Natural killer cell (primary cell): Measurements from ENCODE around the gene CHID1. TPM values are rescaled to one million over a fixed set of nuclear protein-coding genes. Genes with fewer than 3 reads are reported as not detected.

Source experiments
- ATAC-seq, 3 donors: fragments of 150-1000 bp in 2 of 3; fragments of 200-7000 bp in 1 of 3; cut with Tn5 transposase; 1 replicate in 1 of 3; 2 replicates in 2 of 3; pipeline ENCODE4 v1.10.0; 2021; ENCODE audit warnings: mild to moderate bottlenecking in 2 of 3, moderate library complexity in 2 of 3
- DNase-seq, 2 donors: peaks; one replicate each; pipeline versions ENCODE4 v3.0.0 to v3.0.0-alpha.2; 2013 to 2021; ENCODE audit warnings: mixed read lengths in 1 of 2
- H3K27ac ChIP-seq: one replicate; pipeline ENCODE4 v1.5.1; 2013; ENCODE audit warnings: mild to moderate bottlenecking, low read length
- H3K27me3 ChIP-seq: one replicate; pipeline ENCODE4 v1.6.1; 2013; ENCODE audit warnings: low read length; ENCODE audit not compliant: control insufficient read depth, insufficient read depth
- H3K36me3 ChIP-seq: one replicate; pipeline ENCODE4 v1.6.1; 2013; ENCODE audit warnings: low read length; ENCODE audit not compliant: control insufficient read depth, insufficient read depth
- H3K4me1 ChIP-seq: one replicate; pipeline ENCODE4 v1.6.1; 2013; ENCODE audit warnings: low read length; ENCODE audit not compliant: control insufficient read depth, insufficient read depth
- H3K4me3 ChIP-seq: one replicate; pipeline ENCODE4 v1.5.1; 2013; ENCODE audit warnings: low read length
- H3K9me3 ChIP-seq: one replicate; pipeline ENCODE4 v1.6.1; 2013; ENCODE audit warnings: low read length; ENCODE audit not compliant: control insufficient read depth, insufficient read depth
- H3K27ac Mint-ChIP-seq, 2 donors: one replicate each; pipeline ENCODE4 v1.8.0; 2022; ENCODE audit warnings: mild to moderate bottlenecking in 2 of 2, mixed read lengths in 2 of 2, moderate library complexity in 1 of 2
- H3K27me3 Mint-ChIP-seq, 2 donors: one replicate each; pipeline ENCODE4 v1.8.0; 2022; ENCODE audit warnings: low read depth in 2 of 2, mixed read lengths in 2 of 2
- H3K36me3 Mint-ChIP-seq: one replicate; pipeline ENCODE4 v1.8.0; 2022; ENCODE audit warnings: mixed read lengths
- H3K4me1 Mint-ChIP-seq, 2 donors: one replicate each; pipeline ENCODE4 v1.8.0; 2022; ENCODE audit warnings: mixed read lengths in 2 of 2
- H3K4me3 Mint-ChIP-seq: one replicate; pipeline ENCODE4 v1.8.0; 2022; ENCODE audit warnings: mild to moderate bottlenecking, moderate library complexity, mixed read lengths
- H3K9me3 Mint-ChIP-seq, 2 donors: one replicate each; pipeline ENCODE4 v1.8.0; 2022; ENCODE audit warnings: mixed read lengths in 2 of 2
- CTCF ChIP-seq: fragments of 200-600 bp; IDR thresholded peaks from one replicate; pipeline ENCODE4 v1.8.0; 2022; ENCODE audit warnings: antibody characterized with exemption
- WGBS: methylation state at CpG from one replicate; pipeline ENCODE4 v1.1.7; 2013; ENCODE audit warnings: missing lambda C conversion rate; ENCODE audit not compliant: insufficient coverage; 5-methylcytosine and 5-hydroxymethylcytosine counted together
- intact Hi-C: fragments of 100-400 bp; cut with micrococcal nuclease; formaldehyde crosslinking; loops from one replicate; pipeline ENCODE4 v1.14.2; 2022
- total RNA-seq, 4 donors: library from RNA; stranded (reverse); fragments of 120-200 nt in 1 of 4; gene quantifications; one replicate each; pipeline versions ENCODE4 v1.2.3 to v1.2.4, GENCODE V29; 2013 to 2022

CHID1 gene
- total RNA-seq, 3 donors from 2014 or later (not counting 1 experiment from before 2014, with no cell fraction given) = 32.6 to 40.3 (median 33.2) TPM

- no peak for DNase-seq
- Mint-ChIP-seq H3K9me3 (no peaks in the 10 kb centered on the region), H3K4me1 (no peaks in the 10 kb centered on the region), H3K27me3 (no peaks in the 10 kb centered on the region), H3K4me3 (no peak overlapping the region), H3K36me3 (no peaks in the 10 kb centered on the region), H3K27ac (no peak overlapping the region)
- TF ChIP-seq CTCF = no peak
- Histone ChIP-seq H3K27ac (no peak overlapping the region), H3K4me3 (no peak overlapping the region), H3K4me1 (no peaks in the 10 kb centered on the region), H3K36me3 (peaks cover 3% of the 10 kb centered on the region), H3K9me3 (no peaks in the 10 kb centered on the region), H3K27me3 (no peaks in the 10 kb centered on the region)
- no peak for ATAC-seq
- WGBS = 95% methylated on average over 8 of the region's 8 CpGs
- intact Hi-C loops = no loop called here
These were observed 40.5 kb downstream of the CHID1 start for GRCh38 chr11:870127-870413.

- intact Hi-C loops = no loop called here
- no peak overlapping the region for H3K4me3 Mint-ChIP-seq
- no peak overlapping the region for H3K27ac ChIP-seq
- no peaks in the 10 kb centered on the region for H3K27me3 ChIP-seq
- H3K9me3 Mint-ChIP-seq = no peaks in the 10 kb centered on the region
- no peaks in the 10 kb centered on the region for H3K4me1 Mint-ChIP-seq
- 96% methylated on average over 25 of the region's 25 CpGs for WGBS
- H3K27me3 Mint-ChIP-seq = no peaks in the 10 kb centered on the region
- DNase-seq = no peak
- H3K27ac Mint-ChIP-seq = no peak overlapping the region
- H3K36me3 Mint-ChIP-seq = no peaks in the 10 kb centered on the region
- no peak overlapping the region for H3K4me3 ChIP-seq
- ATAC-seq = no peak
- no peaks in the 10 kb centered on the region for H3K4me1 ChIP-seq
- no peaks in the 10 kb centered on the region for H3K9me3 ChIP-seq
- peaks cover 1% of the 10 kb centered on the region for H3K36me3 ChIP-seq
- no peak for TF ChIP-seq CTCF
These were observed 41.0 kb downstream of the CHID1 start for GRCh38 chr11:869399-870126.

- H3K27me3 Mint-ChIP-seq = no peaks in the 10 kb centered on the region
- TF ChIP-seq CTCF = no peak
- no peaks in the 10 kb centered on the region for H3K9me3 ChIP-seq
- no peaks in the 10 kb centered on the region for H3K4me1 Mint-ChIP-seq
- H3K36me3 ChIP-seq = no peaks in the 10 kb centered on the region
- H3K27me3 ChIP-seq = no peaks in the 10 kb centered on the region
- H3K27ac Mint-ChIP-seq = no peak overlapping the region
- H3K27ac ChIP-seq = no peak overlapping the region
- H3K4me3 Mint-ChIP-seq = no peak overlapping the region
- no peak overlapping the region for H3K4me3 ChIP-seq
- H3K4me1 ChIP-seq = no peaks in the 10 kb centered on the region
- WGBS = 95% methylated on average over 12 of the region's 12 CpGs
- no peak for ATAC-seq
- no peaks in the 10 kb centered on the region for H3K9me3 Mint-ChIP-seq
- H3K36me3 Mint-ChIP-seq = no peaks in the 10 kb centered on the region
- no peak for DNase-seq
- intact Hi-C loops = no loop called here
These were observed 41.8 kb downstream of the CHID1 start for GRCh38 chr11:868802-869201.

- Histone ChIP-seq H3K27me3 (no peaks in the 10 kb centered on the region), H3K4me1 (no peaks in the 10 kb centered on the region), H3K36me3 (no peaks in the 10 kb centered on the region), H3K4me3 (no peak overlapping the region), H3K27ac (no peak overlapping the region), H3K9me3 (no peaks in the 10 kb centered on the region)
- intact Hi-C loops = no loop called here
- H3K36me3 Mint-ChIP-seq = no peaks in the 10 kb centered on the region
- no peak for ATAC-seq
- H3K4me3 Mint-ChIP-seq = no peak overlapping the region
- no peak for DNase-seq
- 92% methylated on average over 17 of the region's 17 CpGs for WGBS
- H3K9me3 Mint-ChIP-seq = no peaks in the 10 kb centered on the region
- H3K27ac Mint-ChIP-seq = no peak overlapping the region
- TF ChIP-seq CTCF = no peak
- no peaks in the 10 kb centered on the region for H3K4me1 Mint-ChIP-seq
- H3K27me3 Mint-ChIP-seq = no peaks in the 10 kb centered on the region
These were observed 42.2 kb downstream of the CHID1 start for GRCh38 chr11:868394-868793.
